ENCODE data around the gene RNF223. TPM values are rescaled to one million over a fixed set of nuclear protein-coding genes. Genes with fewer than 3 reads are reported as not detected.

Gene RNF223
- total and polyA plus RNA-seq, 2 of the 8 experiments (the other 6 are each of a cell fraction or from before 2014, with no cell fraction given): not detected

DNA sequence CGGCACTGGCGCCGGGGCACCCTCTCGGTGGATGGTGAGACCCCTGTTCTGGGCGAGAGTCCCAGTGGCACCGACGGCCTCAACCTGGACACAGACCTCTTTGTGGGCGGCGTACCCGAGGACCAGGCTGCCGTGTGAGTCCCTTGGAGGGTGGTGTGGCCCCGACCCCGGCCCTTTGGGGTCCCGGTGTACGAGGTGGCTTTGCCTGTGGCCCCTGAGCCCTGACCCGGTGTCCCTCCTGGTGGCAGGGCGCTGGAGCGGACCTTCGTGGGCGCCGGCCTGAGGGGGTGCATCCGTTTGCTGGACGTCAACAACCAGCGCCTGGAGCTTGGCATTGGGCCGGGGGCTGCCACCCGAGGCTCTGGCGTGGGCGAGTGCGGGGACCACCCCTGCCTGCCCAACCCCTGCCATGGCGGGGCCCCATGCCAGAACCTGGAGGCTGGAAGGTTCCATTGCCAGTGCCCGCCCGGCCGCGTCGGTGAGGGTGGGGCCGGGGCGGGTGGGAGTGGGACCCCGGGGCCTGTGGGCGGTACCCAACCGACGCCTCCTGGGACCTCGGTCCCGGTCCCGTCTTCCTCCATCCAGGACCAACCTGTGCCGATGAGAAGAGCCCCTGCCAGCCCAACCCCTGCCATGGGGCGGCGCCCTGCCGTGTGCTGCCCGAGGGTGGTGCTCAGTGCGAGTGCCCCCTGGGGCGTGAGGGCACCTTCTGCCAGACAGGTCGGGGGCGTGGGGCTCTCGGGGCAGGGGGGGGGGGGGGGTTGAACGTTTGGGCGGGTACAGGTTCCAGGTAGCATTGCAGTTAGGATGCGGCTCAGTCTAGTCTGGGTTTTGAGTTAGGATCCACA lies 24.6 kb downstream of the RNF223 start:
- H2BK120ac ChIP-seq (replicated peaks; ENCODE audit: low read depth, low read length): no peak overlapping the region
- no peak overlapping the region for H2BK5ac ChIP-seq (ENCODE audit: low read depth, low read length)
- H3K18ac ChIP-seq (ENCODE audit: extremely low read depth, low read length): no peak overlapping the region
- ChIA-PET CTCF (ENCODE audit: partially characterized antibody) (interaction anchor here (0.9 kb wide), 1 partner anchor 14 kb away, joined by 4 read pairs; no protein-coding TSS in a partner anchor), POLR2A (ENCODE audit: partially characterized antibody) (interaction anchor here (0.6 to 1.7 kb wide), 5 partner anchors 9 to 97 kb away, joined by 3 to 6 read pairs (median 4); no protein-coding TSS in a partner anchor)
- no peak for FAIRE-seq
- H3K27me3 ChIP-seq (replicated peaks in 1 of 4; ENCODE audit: control insufficient read depth in 3 of 4, extremely low read depth in 1 of 4, insufficient read depth in 3 of 4, low read length in 3 of 4): no peaks in the 10 kb centered on the region
- no peaks in the 10 kb centered on the region for H3K23me2 ChIP-seq (ENCODE audit: low read depth, low read length)
- WGBS, 2 experiments (ENCODE audit: extremely low coverage in 1 of 2, insufficient coverage in 1 of 2, insufficient read length in 1 of 2, insufficient replicate concordance in 2 of 2, low coverage in 1 of 2, low lambda C conversion rate in 2 of 2, missing lambda C conversion rate in 1 of 2): 94% methylated on average over 29 of the region's 57 CpGs; no CpG with 5 or more reads in 1 of the 2 experiments
- H3K79me2 ChIP-seq (ENCODE audit: control insufficient read depth in 1 of 2, insufficient read depth in 2 of 2, low read length in 2 of 2): no peaks in the 10 kb centered on the region
- H3K4me3 ChIP-seq (ENCODE audit: extremely low read depth in 1 of 4, insufficient read depth in 2 of 4, low read depth in 3 of 4, low read length in 4 of 4): no peak overlapping the region
- no peak overlapping the region for H2AK5ac ChIP-seq (ENCODE audit: low read depth, low read length)
- no peak overlapping the region for H3K4me2 ChIP-seq (ENCODE audit: insufficient read depth in 1 of 2, low read depth in 2 of 2, low read length in 2 of 2)
- no peak for TF ChIP-seq RFX5 (IDR thresholded peaks at IDR 0.05; ENCODE audit: borderline replicate concordance, low read depth, low read length)
- no peak for TF ChIP-seq CREB1 (IDR thresholded peaks at IDR 0.05)
- TF ChIP-seq SRF (IDR thresholded peaks at IDR 0.05; ENCODE audit: low read depth, low read length): no peak
- H4K5ac ChIP-seq (ENCODE audit: insufficient read length, low read depth, low read length): no peak overlapping the region
- no peak overlapping the region for H3K4ac ChIP-seq (replicated peaks; ENCODE audit: insufficient read length, low read depth, low read length)
- peaks cover 7% of the 10 kb centered on the region for H3K79me1 ChIP-seq (ENCODE audit: low read depth, low read length)
- no peak for DNase-seq (ENCODE audit: low read depth in 1 of 2, low spot score in 2 of 2)
- peaks cover 8 to 83% (median 43%) of the 10 kb centered on the region in 4 experiments for H3K36me3 ChIP-seq (ENCODE audit: control insufficient read depth in 2 of 4, insufficient read depth in 4 of 4, low read length in 3 of 4)
- H2BK15ac ChIP-seq (ENCODE audit: low read length): no peak overlapping the region
- H4K91ac ChIP-seq (replicated peaks; ENCODE audit: insufficient read length, low read length): no peak overlapping the region
- H3K4me1 ChIP-seq (replicated peaks in 1 of 4; ENCODE audit: control insufficient read depth in 3 of 4, insufficient read depth in 4 of 4, low read length in 3 of 4): no peaks in the 10 kb centered on the region
- H3K23ac ChIP-seq (ENCODE audit: insufficient read length): no peak overlapping the region
- H3K14ac ChIP-seq (ENCODE audit: insufficient read length): no peak overlapping the region
- no peak overlapping the region for H4K8ac ChIP-seq (ENCODE audit: extremely low read depth, insufficient read depth, low read length)
- H2BK20ac ChIP-seq (ENCODE audit: low read length): no peak overlapping the region
- no peak overlapping the region for H3K9ac ChIP-seq (replicated peaks in 1 of 4; ENCODE audit: extremely low read depth in 1 of 4, low read depth in 3 of 4, low read length in 3 of 4)
- no peaks in the 10 kb centered on the region for H3K9me3 ChIP-seq (ENCODE audit: insufficient read depth in 2 of 2, low read depth in 1 of 2, low read length in 1 of 2)
- peaks cover 2 to 16% of the 10 kb centered on the region in 2 experiments for H4K20me1 ChIP-seq (replicated peaks in 1 of 2; ENCODE audit: control insufficient read depth in 1 of 2, insufficient read depth in 2 of 2, low read length in 2 of 2)
- no peak overlapping the region for H3K56ac ChIP-seq (replicated peaks; ENCODE audit: insufficient read length, low read depth, low read length)
- no peak overlapping the region for H2BK12ac ChIP-seq (ENCODE audit: low read depth, low read length)
- H3K27ac ChIP-seq (ENCODE audit: low read depth, low read length): no peak overlapping the region
- no peak overlapping the region for H2AFZ ChIP-seq (ENCODE audit: low read length)

Measured in H1 (cell line).